BLaER1 treated with 17β-estradiol and CSF1 and Interleukin-3, amounts not matched to agents 10 nM and 100 nM (cell line): ENCODE measurements around the gene RMDN3.

Experiments used
- H3K27ac ChIP-seq, 11 experiments: shearing (Covaris generic); formaldehyde crosslinking; 2 replicates each; pipeline ENCODE4 v1.8.1; 2022
- H3K27me3 ChIP-seq, 11 experiments: shearing (Covaris generic); formaldehyde crosslinking; 2 replicates each; pipeline ENCODE4 v1.8.1; 2022
- H3K36me3 ChIP-seq, 11 experiments: shearing (Covaris generic); formaldehyde crosslinking; 2 replicates each; pipeline ENCODE4 v1.8.1; 2022
- H3K4me1 ChIP-seq, 10 experiments: shearing (Covaris generic); formaldehyde crosslinking; 2 replicates each; pipeline ENCODE4 v1.8.1; 2022
- H3K4me2 ChIP-seq, 11 experiments: shearing (Covaris generic); formaldehyde crosslinking; 2 replicates each; pipeline ENCODE4 v1.8.1; 2022
- H3K4me3 ChIP-seq, 10 experiments: shearing (Covaris generic); formaldehyde crosslinking; 2 replicates each; pipeline ENCODE4 v1.8.1; 2022
- H3K9ac ChIP-seq, 11 experiments: shearing (Covaris generic); formaldehyde crosslinking; 2 replicates each; pipeline ENCODE4 v1.8.1; 2022
- H3K9me3 ChIP-seq, 11 experiments: shearing (Covaris generic); formaldehyde crosslinking; replicated peaks in 1 of 11; 2 replicates each; pipeline ENCODE4 v1.8.1; 2022
- H4K20me1 ChIP-seq, 11 experiments: shearing (Covaris generic); formaldehyde crosslinking; 2 replicates each; pipeline ENCODE4 v1.8.1; 2022
- Cebpa-rat ChIP-seq, 11 experiments: shearing (Covaris generic); IDR thresholded peaks; 2 replicates each; pipeline ENCODE4 v1.8.1; 2022

Gene RMDN3

GRCh38 chr15:40716165-40716564 is 38.9 kb downstream of the RMDN3 start:
- Histone ChIP-seq H3K4me3 (no peak overlapping the region), H3K4me1 (peaks cover 0 to 11% (median 2%) of the 10 kb centered on the region in 10 experiments; a peak in 8 of 20 replicates), H3K27me3 (no peaks in the 10 kb centered on the region), H3K9me3 (no peaks in the 10 kb centered on the region), H3K9ac (no peak overlapping the region), H3K4me2 (no peak overlapping the region), H4K20me1 (peaks cover 0 to 3% (median 0%) of the 10 kb centered on the region in 11 experiments; a peak in 3 of 22 replicates), H3K27ac (no peak overlapping the region), H3K36me3 (peaks cover 1 to 100% (median 98%) of the 10 kb centered on the region in 11 experiments; a peak in 20 of 22 replicates)
- no peak for TF ChIP-seq Cebpa-rat (IDR thresholded peaks at IDR 0.05)

GRCh38 chr15:40714144-40714543 is 40.9 kb downstream of the RMDN3 start:
- peaks cover 16 to 100% (median 96%) of the 10 kb centered on the region in 11 experiments; a peak in 21 of 22 replicates for H3K36me3 ChIP-seq
- peaks cover 0 to 11% (median 2%) of the 10 kb centered on the region in 10 experiments; a peak in 8 of 20 replicates for H3K4me1 ChIP-seq
- no peak overlapping the region for H3K27ac ChIP-seq
- no peaks in the 10 kb centered on the region for H3K27me3 ChIP-seq
- peaks cover 0 to 3% (median 0%) of the 10 kb centered on the region in 11 experiments; a peak in 2 of 22 replicates for H4K20me1 ChIP-seq
- TF ChIP-seq Cebpa-rat (IDR thresholded peaks at IDR 0.05) = no peak
- no peak overlapping the region for H3K4me2 ChIP-seq
- no peak overlapping the region for H3K4me3 ChIP-seq
- H3K9ac ChIP-seq = no peak overlapping the region
- H3K9me3 ChIP-seq = no peaks in the 10 kb centered on the region

- no peaks in the 10 kb centered on the region for H3K27me3 ChIP-seq
- no peak overlapping the region for H3K4me3 ChIP-seq
- H3K9me3 ChIP-seq = no peaks in the 10 kb centered on the region
- H3K9ac ChIP-seq = no peak overlapping the region; a peak in 1 of 22 replicates
- H4K20me1 ChIP-seq = no peaks in the 10 kb centered on the region; a peak in 2 of 22 replicates
- no peak overlapping the region for H3K4me2 ChIP-seq
- no peaks in the 10 kb centered on the region for H3K4me1 ChIP-seq
- peaks cover 22 to 100% (median 96%) of the 10 kb centered on the region in 11 experiments; a peak in 21 of 22 replicates for H3K36me3 ChIP-seq
- no peak overlapping the region for H3K27ac ChIP-seq
- TF ChIP-seq Cebpa-rat (IDR thresholded peaks at IDR 0.05) = no peak
Observed at GRCh38 chr15:40706121-40706520, 48.9 kb downstream of the RMDN3 start.

GRCh38 chr15:40702077-40702476 is 53.0 kb downstream of the RMDN3 start:
- no peak overlapping the region for H3K9ac ChIP-seq
- no peaks in the 10 kb centered on the region for H3K9me3 ChIP-seq
- H3K27me3 ChIP-seq = no peaks in the 10 kb centered on the region
- H3K4me3 ChIP-seq = no peak overlapping the region
- TF ChIP-seq Cebpa-rat (IDR thresholded peaks at IDR 0.05) = no peak
- peaks cover 0 to 100% (median 92%) of the 10 kb centered on the region in 11 experiments; a peak in 20 of 22 replicates for H3K36me3 ChIP-seq
- H4K20me1 ChIP-seq = peaks cover 0 to 10% (median 0%) of the 10 kb centered on the region in 11 experiments; a peak in 5 of 22 replicates
- H3K4me2 ChIP-seq = no peak overlapping the region
- no peak overlapping the region for H3K27ac ChIP-seq
- peaks cover 0 to 13% (median 5%) of the 10 kb centered on the region in 10 experiments; a peak in 8 of 20 replicates for H3K4me1 ChIP-seq

- Histone ChIP-seq H3K4me1 (peaks cover 13 to 37% (median 27%) of the 10 kb centered on the region in 10 experiments), H3K27me3 (no peaks in the 10 kb centered on the region), H4K20me1 (peaks cover 0 to 10% (median 0%) of the 10 kb centered on the region in 11 experiments; a peak in 6 of 22 replicates), H3K9ac (peak overlapping the region in 2 of 11 experiments; percentile 10; a peak in 1 of 22 replicates), H3K36me3 (peaks cover 0 to 61% (median 50%) of the 10 kb centered on the region in 11 experiments; a peak in 19 of 22 replicates), H3K27ac (no peak overlapping the region), H3K4me2 (peak overlapping the region in 5 of 11 experiments; percentile 4 to 89 (median 7); a peak in 4 of 22 replicates), H3K4me3 (no peak overlapping the region), H3K9me3 (no peaks in the 10 kb centered on the region)
- no peak for TF ChIP-seq Cebpa-rat (IDR thresholded peaks at IDR 0.05)
Observed at GRCh38 chr15:40697916-40698315, 57.1 kb downstream of the RMDN3 start.

- peak overlapping the region; percentile 64 to 92 (median 83); a peak in 21 of 22 replicates for H3K4me2 ChIP-seq
- peak overlapping the region in 9 of 11 experiments; percentile 81 to 92 (median 90); a peak in 12 of 22 replicates for H3K27ac ChIP-seq
- no peaks in the 10 kb centered on the region for H3K9me3 ChIP-seq
- no peaks in the 10 kb centered on the region for H3K27me3 ChIP-seq
- H3K4me1 ChIP-seq = peaks cover 18 to 37% (median 31%) of the 10 kb centered on the region in 10 experiments
- peak overlapping the region; percentile 80 to 97 (median 88) for H3K4me3 ChIP-seq
- peak overlapping the region in 10 of 11 experiments; percentile 82 to 93 (median 90); a peak in 19 of 22 replicates for H3K9ac ChIP-seq
- peaks cover 3 to 44% (median 37%) of the 10 kb centered on the region in 11 experiments; a peak in 18 of 22 replicates for H3K36me3 ChIP-seq
- H4K20me1 ChIP-seq = peaks cover 0 to 10% (median 0%) of the 10 kb centered on the region in 11 experiments; a peak in 6 of 22 replicates
- TF ChIP-seq Cebpa-rat (IDR thresholded peaks at IDR 0.05) = no peak
Observed at GRCh38 chr15:40696228-40696627, 58.8 kb downstream of the RMDN3 start.

- no peak for TF ChIP-seq Cebpa-rat (IDR thresholded peaks at IDR 0.05)
- H3K9ac ChIP-seq = peak overlapping the region; percentile 82 to 93 (median 90)
- H3K4me2 ChIP-seq = peak overlapping the region; percentile 64 to 92 (median 83)
- H3K27ac ChIP-seq = peak overlapping the region in 10 of 11 experiments; percentile 81 to 92 (median 90); a peak in 18 of 22 replicates
- H3K4me1 ChIP-seq = peaks cover 18 to 37% (median 31%) of the 10 kb centered on the region in 10 experiments
- H3K4me3 ChIP-seq = peak overlapping the region; percentile 80 to 97 (median 88)
- H3K9me3 ChIP-seq = no peaks in the 10 kb centered on the region
- H4K20me1 ChIP-seq = peaks cover 0 to 10% (median 0%) of the 10 kb centered on the region in 11 experiments; a peak in 5 of 22 replicates
- H3K36me3 ChIP-seq = peaks cover 3 to 37% (median 30%) of the 10 kb centered on the region in 11 experiments; a peak in 18 of 22 replicates
- no peaks in the 10 kb centered on the region for H3K27me3 ChIP-seq
Observed at GRCh38 chr15:40695469-40695890, 59.6 kb downstream of the RMDN3 start.

GRCh38 chr15:40694688-40695468 is 60.2 kb downstream of the RMDN3 start, which contains the start of gene RAD51:
RAD51 (plus strand) TSS chr15:40695174; CDS start chr15:40698759, 3,585 bp downstream.
- peak within 1 kb of the TSS; percentile 73 to 92 (median 89) for H3K27ac ChIP-seq
- peak within 1 kb of the TSS; percentile 83 to 97 (median 91) for H3K4me2 ChIP-seq
- peaks cover 0 to 10% (median 0%) of the 10 kb centered on the region in 11 experiments; a peak in 5 of 22 replicates for H4K20me1 ChIP-seq
- H3K27me3 ChIP-seq = no peaks in the 10 kb centered on the region
- peak within 1 kb of the TSS; percentile 80 to 97 (median 88) for H3K4me3 ChIP-seq
- H3K36me3 ChIP-seq = peaks cover 3 to 31% (median 24%) of the 10 kb centered on the region in 11 experiments; a peak in 18 of 22 replicates
- TF ChIP-seq Cebpa-rat (IDR thresholded peaks at IDR 0.05) = no peak
- H3K9me3 ChIP-seq = no peaks in the 10 kb centered on the region
- H3K4me1 ChIP-seq = peaks cover 18 to 37% (median 31%) of the 10 kb centered on the region in 10 experiments
- peak within 1 kb of the TSS; percentile 82 to 93 (median 90) for H3K9ac ChIP-seq
